ENCODE results near the gene NUMBL. TPM values are rescaled to one million over a fixed set of nuclear protein-coding genes. Genes with fewer than 3 reads are reported as not detected.
A peak's percentile ranks its signal among the peaks of the same experiment; 100 is the strongest.

The NUMBL gene
- total and polyA plus RNA-seq, 2 of the 4 experiments (the other 2 are of a cell fraction): 6.3 to 29.0 TPM

GRCh38 chr19:40659116-40659515, 31.3 kb downstream of the NUMBL start:
- Histone ChIP-seq H2BK20ac (ENCODE audit: low read depth, low read length) (no peak overlapping the region), H4K8ac (ENCODE audit: low read depth in 2 of 2, low read length in 2 of 2) (no peak overlapping the region), H2AK9ac (replicated peaks; ENCODE audit: low read depth, low read length, poor library complexity) (no peak overlapping the region), H4K91ac (ENCODE audit: insufficient read depth, low read depth, low read length) (no peak overlapping the region), H3K9me1 (ENCODE audit: insufficient read depth, low read length) (peaks cover 5% of the 10 kb centered on the region; the same call in 1 of the 2 replicates), H2BK120ac (ENCODE audit: low read depth, low read length) (no peak overlapping the region), H3K23ac (ENCODE audit: low read depth, low read length) (no peak overlapping the region), H3K27me3 (ENCODE audit: control insufficient read depth, insufficient read depth, low read length) (no peaks in the 10 kb centered on the region), H2AFZ (replicated peaks; ENCODE audit: low read length, poor library complexity) (no peak overlapping the region), H4K20me1 (ENCODE audit: insufficient read depth, low read length) (no peaks in the 10 kb centered on the region), H4K5ac (ENCODE audit: low read depth, low read length) (no peak overlapping the region), H2AK5ac (ENCODE audit: low read depth, low read length) (no peak overlapping the region), H3K18ac (ENCODE audit: low read depth, low read length) (no peak overlapping the region), H3K79me1 (ENCODE audit: low read depth in 1 of 2, low read length in 2 of 2) (no peaks in the 10 kb centered on the region), H3K4me1 (ENCODE audit: control insufficient read depth, insufficient read depth, low read length) (peaks cover 6% of the 10 kb centered on the region), H3K4me3 (ENCODE audit: insufficient read depth, low read depth, low read length) (no peak overlapping the region), H3K9ac (ENCODE audit: low read depth, low read length) (no peak overlapping the region), H2BK15ac (ENCODE audit: low read depth, low read length) (0 out of 3 replicates have a peak overlapping the region, but pooled peaks have one; percentile 63), H2BK5ac (ENCODE audit: low read depth, low read length, poor library complexity, severe bottlenecking) (no peak overlapping the region), H3K27ac (ENCODE audit: insufficient read depth, low read length) (no peak overlapping the region), H3K4ac (ENCODE audit: low read depth, low read length) (no peak overlapping the region), H3K4me2 (ENCODE audit: low read depth, low read length) (no peak overlapping the region), H3K9me3 (ENCODE audit: control insufficient read depth, insufficient read depth, low read length) (no peaks in the 10 kb centered on the region), H3K36me3 (ENCODE audit: control insufficient read depth, insufficient read depth, low read length) (no peaks in the 10 kb centered on the region), H3K56ac (ENCODE audit: extremely low read depth, insufficient read depth, low read length) (no peak overlapping the region), H3K14ac (replicated peaks; ENCODE audit: low read depth, low read length) (no peak overlapping the region)
- dilution Hi-C loops (cut with HindIII; ENCODE audit: low sequenced_read_pairs, unreplicated experiment) (no loop called here), in situ Hi-C loops (cut with MboI; ENCODE audit: low sequenced_read_pairs) (loop anchor here (10.0 to 25.0 kb wide), 2 partner anchors 486 to 603 kb away; partner anchors contain the start of gene HNRNPUL1), intact Hi-C loops (cut with micrococcal nuclease) (no loop called here)
- no TSS peak for BruUV-seq (replicated peaks)
- ChIA-PET POLR2A (ENCODE audit: unreplicated experiment) (no interaction called here), CTCF (no interaction called here)
- ATAC-seq (ENCODE audit: low read depth) (no peak), DNase-seq (no peak)
- TF ChIP-seq SMC3 (IDR thresholded peaks at IDR 0.05; ENCODE audit: low read depth, low read length) (no peak), CTCF (conservative IDR thresholded peaks at IDR 0.05; ENCODE audit: low read depth, low read length) (no peak), FOS (IDR thresholded peaks at IDR 0.05; ENCODE audit: low read depth, low read length) (no peak), NFE2L2 (IDR thresholded peaks at IDR 0.05; ENCODE audit: low read depth, low read length) (no peak), POLR2A (IDR thresholded peaks at IDR 0.05; ENCODE audit: low read depth, low read length) (no peak), CEBPB (IDR thresholded peaks at IDR 0.05; ENCODE audit: low read depth, low read length) (no peak), ELK1 (IDR thresholded peaks at IDR 0.05; ENCODE audit: borderline replicate concordance, low read depth, low read length) (no peak), RCOR1 (IDR thresholded peaks at IDR 0.05; ENCODE audit: insufficient replicate concordance, low read length) (no peak), MXI1 (IDR thresholded peaks at IDR 0.05; ENCODE audit: borderline replicate concordance, low read depth, low read length) (no peak), RFX5 (IDR thresholded peaks at IDR 0.05; ENCODE audit: low read depth, low read length) (no peak), RAD21 (IDR thresholded peaks at IDR 0.05; ENCODE audit: low read length) (no peak)
- TF ChIP-seq, protein P1, sequence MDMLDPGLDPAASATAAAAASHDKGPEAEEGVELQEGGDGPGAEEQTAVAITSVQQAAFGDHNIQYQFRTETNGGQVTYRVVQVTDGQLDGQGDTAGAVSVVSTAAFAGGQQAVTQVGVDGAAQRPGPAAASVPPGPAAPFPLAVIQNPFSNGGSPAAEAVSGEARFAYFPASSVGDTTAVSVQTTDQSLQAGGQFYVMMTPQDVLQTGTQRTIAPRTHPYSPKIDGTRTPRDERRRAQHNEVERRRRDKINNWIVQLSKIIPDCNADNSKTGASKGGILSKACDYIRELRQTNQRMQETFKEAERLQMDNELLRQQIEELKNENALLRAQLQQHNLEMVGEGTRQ (IDR thresholded peaks at IDR 0.05; ENCODE audit: low read depth, low read length): no peak
- 79% methylated on average over 2 of the region's 5 CpGs; no CpG with 5 or more reads in 1 of the 2 experiments for WGBS, 2 experiments (ENCODE audit: extremely low coverage in 2 of 2, insufficient read length in 1 of 2)
